IMR-90 (cell line): ENCODE measurements around the gene MICAL2. TPM values are rescaled to one million over a fixed set of nuclear protein-coding genes. Genes with fewer than 3 reads are reported as not detected.

ENCODE experiments used
- ATAC-seq: fragments of 200-7000 bp; cut with Tn5 transposase; 2 replicates; pipeline ENCODE4 v1.9.1; 2020; ENCODE audit warnings: low read depth, mild to moderate bottlenecking, moderate library complexity
- BruUV-seq: library from RNA; stranded (reverse); fragments of 400-500 nt; replicated peaks from 2 replicates; lab custom pipeline; 2021; lab: Mats Ljungman, UMichigan
- CTCF ChIA-PET: fragments of 300-600 bp; formaldehyde crosslinking; extraction: SDS; loops from one replicate; lab custom pipeline; 2021; ENCODE audit warnings: antibody characterized with exemption; lab: Yijun Ruan, JAX
- POLR2A ChIA-PET: fragments of 300-600 bp; sonication (Branson Sonifier 250); formaldehyde crosslinking; loops from one replicate; lab custom pipeline; 2022; ENCODE audit warnings: antibody characterized with exemption; ENCODE audit not compliant: unreplicated experiment; lab: Charles Lee
- DNase-seq: peaks from one replicate; pipeline ENCODE4 v3.0.0; 2013
- H2AFZ ChIP-seq: replicated peaks from 2 replicates; pipeline ENCODE3; 2013; ENCODE audit warnings: low read length, mild to moderate bottlenecking; ENCODE audit not compliant: poor library complexity
- H2AK5ac ChIP-seq: 2 replicates; pipeline ENCODE4 v1.6.1; 2013; ENCODE audit warnings: low read depth, low read length, inconsistent platforms
- H2AK9ac ChIP-seq: replicated peaks from 2 replicates; pipeline ENCODE3; 2013; ENCODE audit warnings: mild to moderate bottlenecking, low read depth, low read length, moderate library complexity; ENCODE audit not compliant: poor library complexity
- H2BK120ac ChIP-seq: 2 replicates; pipeline ENCODE4 v1.6.1; 2013; ENCODE audit warnings: low read depth, low read length, inconsistent platforms
- H2BK15ac ChIP-seq: 3 replicates; pipeline ENCODE4 v1.6.1; 2013; ENCODE audit warnings: low read depth, low read length, inconsistent platforms
- H2BK20ac ChIP-seq: 2 replicates; pipeline ENCODE4 v1.6.1; 2013; ENCODE audit warnings: low read depth, mild to moderate bottlenecking, inconsistent platforms, low read length, moderate library complexity
- H2BK5ac ChIP-seq: 2 replicates; pipeline ENCODE4 v1.6.1; 2013; ENCODE audit warnings: mild to moderate bottlenecking, low read depth, low read length, inconsistent platforms; ENCODE audit not compliant: poor library complexity, severe bottlenecking
- H3K14ac ChIP-seq: replicated peaks from 2 replicates; pipeline ENCODE4 v1.6.1; 2013; ENCODE audit warnings: low read depth, low read length, inconsistent platforms
- H3K18ac ChIP-seq: 2 replicates; pipeline ENCODE4 v1.6.1; 2013; ENCODE audit warnings: low read depth, low read length, control low read depth
- H3K23ac ChIP-seq: 2 replicates; pipeline ENCODE4 v1.6.1; 2013; ENCODE audit warnings: low read depth, low read length, inconsistent platforms
- H3K27ac ChIP-seq: 2 replicates; pipeline ENCODE4 v1.5.1; 2013; ENCODE audit warnings: mild to moderate bottlenecking, control low read depth, low read length; ENCODE audit not compliant: insufficient read depth
- H3K27me3 ChIP-seq: 2 replicates; pipeline ENCODE4 v1.6.1; 2013; ENCODE audit warnings: low read length; ENCODE audit not compliant: control insufficient read depth, insufficient read depth
- H3K36me3 ChIP-seq: 2 replicates; pipeline ENCODE4 v1.6.1; 2013; ENCODE audit warnings: low read length, mixed read lengths; ENCODE audit not compliant: control insufficient read depth, insufficient read depth
- H3K4ac ChIP-seq: 2 replicates; pipeline ENCODE4 v1.6.1; 2013; ENCODE audit warnings: low read depth, low read length, inconsistent platforms
- H3K4me1 ChIP-seq: 2 replicates; pipeline ENCODE4 v1.6.1; 2013; ENCODE audit warnings: low read length, mixed read lengths; ENCODE audit not compliant: control insufficient read depth, insufficient read depth
- H3K4me2 ChIP-seq: 2 replicates; pipeline ENCODE4 v1.6.1; 2013; ENCODE audit warnings: low read depth, mild to moderate bottlenecking, control low read depth, low read length, moderate library complexity
- H3K4me3 ChIP-seq: 2 replicates; pipeline ENCODE4 v1.5.1; 2013; ENCODE audit warnings: low read depth, mild to moderate bottlenecking, control low read depth, low read length, moderate library complexity; ENCODE audit not compliant: insufficient read depth
- H3K56ac ChIP-seq: 2 replicates; pipeline ENCODE4 v1.6.1; 2013; ENCODE audit warnings: low read length, inconsistent platforms; ENCODE audit not compliant: insufficient read depth; ENCODE audit errors: extremely low read depth
- H3K79me1 ChIP-seq, 2 experiments: 2 replicates each; pipeline ENCODE4 v1.6.1; 2013; ENCODE audit warnings: low read length in 2 of 2, inconsistent platforms in 1 of 2, low read depth in 1 of 2
- H3K9ac ChIP-seq: 2 replicates; pipeline ENCODE4 v1.6.1; 2013; ENCODE audit warnings: low read depth, low read length, control low read depth
- H3K9me1 ChIP-seq: 2 replicates; pipeline ENCODE4 v1.6.1; 2013; ENCODE audit warnings: low read length, inconsistent platforms; ENCODE audit not compliant: insufficient read depth
- H3K9me3 ChIP-seq: 2 replicates; pipeline ENCODE4 v1.6.1; 2013; ENCODE audit warnings: low read length; ENCODE audit not compliant: control insufficient read depth, insufficient read depth
- H4K20me1 ChIP-seq: 2 replicates; pipeline ENCODE4 v1.6.1; 2013; ENCODE audit warnings: low read length, inconsistent platforms; ENCODE audit not compliant: insufficient read depth
- H4K5ac ChIP-seq: 2 replicates; pipeline ENCODE4 v1.6.1; 2013; ENCODE audit warnings: mild to moderate bottlenecking, low read depth, low read length, control low read depth
- H4K8ac ChIP-seq, 2 experiments: 2 replicates each; pipeline ENCODE4 v1.6.1; 2013; ENCODE audit warnings: low read depth in 2 of 2, low read length in 2 of 2, control low read depth in 1 of 2, inconsistent platforms in 1 of 2
- H4K91ac ChIP-seq: 2 replicates; pipeline ENCODE4 v1.6.1; 2013; ENCODE audit warnings: low read depth, low read length, inconsistent platforms; ENCODE audit not compliant: insufficient read depth
- BHLHE40 ChIP-seq: fragments of 150-350 bp; IDR thresholded peaks from 2 replicates; pipeline ENCODE4 v1.6.1; 2016; ENCODE audit warnings: mild to moderate bottlenecking, low read depth, low read length
- CEBPB ChIP-seq: IDR thresholded peaks from 2 replicates; pipeline ENCODE4 v1.6.1; 2012; ENCODE audit warnings: low read depth, low read length, improper control_type of control experiment
- CHD1 ChIP-seq: IDR thresholded peaks from 2 replicates; pipeline ENCODE4 v1.6.1; 2012; ENCODE audit warnings: low read depth, low read length, improper control_type of control experiment
- FOS ChIP-seq: fragments of 150-350 bp; IDR thresholded peaks from 2 replicates; pipeline ENCODE4 v1.6.1; 2016; ENCODE audit warnings: low read depth, low read length
- MAZ ChIP-seq: IDR thresholded peaks from 2 replicates; pipeline ENCODE4 v1.6.1; 2012; ENCODE audit warnings: low read depth, mild to moderate bottlenecking, low read length, improper control_type of control experiment, moderate library complexity, borderline replicate concordance
- NFE2L2 ChIP-seq: fragments of 150-350 bp; IDR thresholded peaks from 2 replicates; pipeline ENCODE4 v1.6.1; 2016; ENCODE audit warnings: low read depth, mild to moderate bottlenecking, low read length
- RCOR1 ChIP-seq: IDR thresholded peaks from 2 replicates; pipeline ENCODE4 v1.6.1; 2012; ENCODE audit warnings: mild to moderate bottlenecking, low read length, improper control_type of control experiment; ENCODE audit not compliant: insufficient replicate concordance
- SMC3 ChIP-seq: fragments of 150-350 bp; IDR thresholded peaks from 2 replicates; pipeline ENCODE4 v1.6.1; 2016; ENCODE audit warnings: low read depth, mild to moderate bottlenecking, antibody characterized with exemption, low read length, moderate library complexity
- WGBS, 2 experiments: methylation state at CpG; one replicate each; pipeline versions ENCODE4 v1.1.5 to v1.1.7; 2013; ENCODE audit warnings: missing lambda C conversion rate in 2 of 2; ENCODE audit not compliant: insufficient read length in 1 of 2; ENCODE audit errors: extremely low coverage in 2 of 2; 5-methylcytosine and 5-hydroxymethylcytosine counted together
- dilution Hi-C: fragments of 300-500 bp; cut with HindIII; formaldehyde crosslinking; loops from one replicate; pipeline ENCODE4 v1.14.3; 2018; ENCODE audit warnings: low sequenced_read_pairs; ENCODE audit not compliant: unreplicated experiment
- in situ Hi-C: fragments of 300-500 bp; cut with MboI; formaldehyde crosslinking; loops from 3 replicates; pipeline ENCODE4 v1.14.3; 2019; ENCODE audit warnings: low sequenced_read_pairs, inconsistent platforms, mixed read lengths
- intact Hi-C: fragments of 100-400 bp; cut with micrococcal nuclease; formaldehyde crosslinking; loops from 2 replicates; pipeline ENCODE4 v1.10.0; 2022
- polyA plus RNA-seq, 3 experiments: library from polyadenylated mRNA; depleted of rRNA; stranded (reverse); fragments of >200 nt; gene quantifications; 2 replicates each; pipeline ENCODE4 v1.2.3, GENCODE V29; 2012; ENCODE audit warnings: low replicate concordance in 1 of 3
- total RNA-seq: library from RNA; depleted of rRNA; stranded (reverse); fragments of >200 nt; gene quantifications from 2 replicates; pipeline ENCODE4 v1.2.3, GENCODE V29; 2012
- TF ChIP-seq, protein P1 (sequence below): fragments of 150-350 bp; IDR thresholded peaks from 2 replicates; pipeline ENCODE4 v1.6.1; 2017; ENCODE audit warnings: mild to moderate bottlenecking, antibody characterized with exemption, low read length, low read depth
- TF ChIP-seq, protein P2 (sequence below): fragments of 150-350 bp; IDR thresholded peaks from 2 replicates; pipeline ENCODE4 v1.6.1; 2016; ENCODE audit warnings: low read depth, mild to moderate bottlenecking, low read length, moderate library complexity, borderline replicate concordance

MICAL2 gene
- total and polyA plus RNA-seq, 2 of the 4 experiments (the other 2 are of a cell fraction) = 170 to 336 TPM

DNA sequence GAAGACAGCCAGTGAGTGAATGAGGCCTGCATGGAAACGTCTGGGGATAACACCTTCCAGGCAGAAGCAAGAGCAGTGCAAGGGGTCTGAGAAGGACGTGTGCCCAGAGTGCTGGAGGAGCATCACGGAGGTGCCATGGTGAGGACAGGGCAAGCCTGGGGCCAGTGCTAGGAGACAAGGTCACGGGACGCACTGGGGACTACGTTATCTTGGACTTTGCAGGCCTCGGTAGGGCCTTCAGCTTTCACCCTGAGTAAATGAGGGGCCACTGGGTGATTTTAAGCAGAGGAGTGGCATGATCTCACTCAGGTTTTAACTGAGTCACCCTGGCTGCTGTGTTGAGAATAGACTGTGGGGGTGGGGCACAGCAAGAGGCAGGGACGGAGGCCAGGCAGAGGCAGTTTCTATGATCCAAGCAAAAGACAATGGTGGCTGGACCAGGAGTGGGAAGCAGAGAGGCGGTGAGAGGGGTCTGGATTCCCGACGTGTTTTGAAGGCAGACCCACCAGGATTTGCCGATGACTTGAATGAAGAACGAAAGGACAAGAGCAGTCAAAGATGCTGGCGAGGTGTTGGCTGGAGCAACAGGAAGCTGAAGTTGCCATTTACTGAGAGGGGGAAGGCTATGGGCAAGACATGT lies 164.3 kb downstream of the MICAL2 start:
- Histone ChIP-seq H2AK5ac (peak overlapping the region; percentile 97), H3K4me3 (no peak overlapping the region), H4K5ac (peak overlapping the region; percentile 56), H4K20me1 (no peaks in the 10 kb centered on the region), H3K4ac (peak overlapping the region; percentile 99), H3K4me2 (peak overlapping the region; percentile 11; the same call in 1 of the 2 replicates), H3K9me1 (peaks cover 60% of the 10 kb centered on the region), H3K79me1 (peaks cover 0 to 28% of the 10 kb centered on the region in 2 experiments; a peak in 2 of 4 replicates), H2BK20ac (peak overlapping the region; percentile 97), H2BK15ac (peak overlapping the region; percentile 97), H3K56ac (no peak overlapping the region), H3K9me3 (no peaks in the 10 kb centered on the region), H2AFZ (peak overlapping the region; percentile 65), H4K91ac (peak overlapping the region; percentile 87), H2AK9ac (peak overlapping the region; percentile 79), H3K27me3 (no peaks in the 10 kb centered on the region), H2BK120ac (peak overlapping the region; percentile 94), H3K18ac (peak overlapping the region; percentile 48; the same call in 1 of the 2 replicates), H3K23ac (peak overlapping the region; percentile 53), H3K27ac (peak overlapping the region; percentile 0; the same call in 1 of the 2 replicates), H3K4me1 (peaks cover 18% of the 10 kb centered on the region), H4K8ac (peak overlapping the region; percentile 27 to 83; a peak in 3 of 4 replicates), H3K36me3 (no peaks in the 10 kb centered on the region), H3K9ac (no peak overlapping the region), H3K14ac (peak overlapping the region; percentile 92), H2BK5ac (peak overlapping the region; percentile 83)
- 88% methylated on average over 10 of the region's 14 CpGs; no CpG with 5 or more reads in 1 of the 2 experiments for WGBS, 2 experiments
- DNase-seq (peak; percentile 73), ATAC-seq (peak; percentile 57)
- BruUV-seq = no TSS peak
- in situ Hi-C loops = loop anchor here (25.0 kb wide), 2 partner anchors 1237 to 1487 kb away; no protein-coding TSS in a partner anchor
- intact Hi-C loops = no loop called here
- dilution Hi-C loops = no loop called here
- ChIA-PET POLR2A (no interaction called here), CTCF (no interaction called here)
- TF ChIP-seq, protein P1, sequence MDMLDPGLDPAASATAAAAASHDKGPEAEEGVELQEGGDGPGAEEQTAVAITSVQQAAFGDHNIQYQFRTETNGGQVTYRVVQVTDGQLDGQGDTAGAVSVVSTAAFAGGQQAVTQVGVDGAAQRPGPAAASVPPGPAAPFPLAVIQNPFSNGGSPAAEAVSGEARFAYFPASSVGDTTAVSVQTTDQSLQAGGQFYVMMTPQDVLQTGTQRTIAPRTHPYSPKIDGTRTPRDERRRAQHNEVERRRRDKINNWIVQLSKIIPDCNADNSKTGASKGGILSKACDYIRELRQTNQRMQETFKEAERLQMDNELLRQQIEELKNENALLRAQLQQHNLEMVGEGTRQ = no peak
- TF ChIP-seq MAZ (no peak), CHD1 (no peak), RCOR1 (no peak), CEBPB (no peak), NFE2L2 (peak; percentile 45; the same call in 1 of the 2 replicates), SMC3 (no peak), BHLHE40 (no peak), FOS (peak; percentile 28; the same call in 1 of the 2 replicates)
- TF ChIP-seq, protein P2, sequence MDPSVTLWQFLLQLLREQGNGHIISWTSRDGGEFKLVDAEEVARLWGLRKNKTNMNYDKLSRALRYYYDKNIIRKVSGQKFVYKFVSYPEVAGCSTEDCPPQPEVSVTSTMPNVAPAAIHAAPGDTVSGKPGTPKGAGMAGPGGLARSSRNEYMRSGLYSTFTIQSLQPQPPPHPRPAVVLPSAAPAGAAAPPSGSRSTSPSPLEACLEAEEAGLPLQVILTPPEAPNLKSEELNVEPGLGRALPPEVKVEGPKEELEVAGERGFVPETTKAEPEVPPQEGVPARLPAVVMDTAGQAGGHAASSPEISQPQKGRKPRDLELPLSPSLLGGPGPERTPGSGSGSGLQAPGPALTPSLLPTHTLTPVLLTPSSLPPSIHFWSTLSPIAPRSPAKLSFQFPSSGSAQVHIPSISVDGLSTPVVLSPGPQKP = no peak
